ACHN (cell line): ENCODE results near the gene CCNF.

Experiments used
- DNase-seq: peaks from one replicate; pipeline ENCODE4 v3.0.0-alpha.2; 2015
- in situ Hi-C: cut with HindIII; loops from 2 replicates; pipeline ENCODE4 v1.10.0; 2017; ENCODE audit warnings: low sequenced_read_pairs, low pct_ligation_motif_present, low pct_unique_long_range_greater_than_20kb

The CCNF gene

GRCh38 chr16:2466667-2467527 lies 37.6 kb downstream of the CCNF start:
- in situ Hi-C loops, result loop anchor here (25.0 kb wide), 1 partner anchor 305 kb away; the partner anchor contains the start of gene TRAF7
- DNase-seq, result no peak

GRCh38 chr16:2467528-2468232 lies 38.4 kb downstream of the CCNF start:
- DNase-seq, result peak; percentile 76
- in situ Hi-C loops, result loop anchor here (25.0 kb wide), 1 partner anchor 305 kb away; the partner anchor contains the start of gene TRAF7

- in situ Hi-C loops, result loop anchor here (25.0 kb wide), 1 partner anchor 306 kb away; the partner anchor contains the start of gene TRAF7
- peak; percentile 44 for DNase-seq
These were observed 39.0 kb downstream of the CCNF start for GRCh38 chr16:2468233-2468724.

GRCh38 chr16:2468725-2469398 lies 39.6 kb downstream of the CCNF start:
- DNase-seq, result no peak
- in situ Hi-C loops, result loop anchor here (25.0 kb wide), 1 partner anchor 307 kb away; the partner anchor contains the start of gene TRAF7

GRCh38 chr16:2469399-2470233 lies 40.4 kb downstream of the CCNF start:
- no peak for DNase-seq
- in situ Hi-C loops, result loop anchor here (25.0 kb wide), 1 partner anchor 307 kb away; the partner anchor contains the start of gene TRAF7

GRCh38 chr16:2470234-2470601 lies 41.0 kb downstream of the CCNF start:
- no peak for DNase-seq
- in situ Hi-C loops, result loop anchor here (25.0 kb wide), 1 partner anchor 308 kb away; the partner anchor contains the start of gene TRAF7

- in situ Hi-C loops, result loop anchor here (25.0 kb wide), 1 partner anchor 308 kb away; the partner anchor contains the start of gene TRAF7
- DNase-seq, result no peak
These were observed 41.4 kb downstream of the CCNF start for GRCh38 chr16:2470603-2471015.

- in situ Hi-C loops, result loop anchor here (25.0 kb wide), 1 partner anchor 309 kb away; the partner anchor contains the start of gene TRAF7
- DNase-seq, result no peak
These were observed 41.9 kb downstream of the CCNF start, which contains the start of gene NTN3 for GRCh38 chr16:2471016-2471652. Gene NTN3 (plus strand): TSS chr16:2471297. CDS start chr16:2471702, 405 bp downstream.

- in situ Hi-C loops, result loop anchor here (25.0 kb wide), 1 partner anchor 310 kb away; the partner anchor contains the start of gene TRAF7
- DNase-seq, result no peak
These were observed 42.6 kb downstream of the CCNF start for GRCh38 chr16:2471653-2472487.

GRCh38 chr16:2472488-2472864 lies 43.2 kb downstream of the CCNF start:
- in situ Hi-C loops, result loop anchor here (25.0 kb wide), 1 partner anchor 310 kb away; the partner anchor contains the start of gene TRAF7
- no peak for DNase-seq

- no peak for DNase-seq
- in situ Hi-C loops, result loop anchor here (25.0 kb wide), 1 partner anchor 311 kb away; the partner anchor contains the start of gene TRAF7
These were observed 43.7 kb downstream of the CCNF start for GRCh38 chr16:2472885-2473445.

GRCh38 chr16:2473446-2473926 lies 44.2 kb downstream of the CCNF start:
- peak; percentile 28 for DNase-seq
- in situ Hi-C loops, result loop anchor here (25.0 kb wide), 1 partner anchor 311 kb away; the partner anchor contains the start of gene TRAF7

- in situ Hi-C loops, result loop anchor here (25.0 kb wide), 1 partner anchor 312 kb away; the partner anchor contains the start of gene TRAF7
- DNase-seq, result peak; percentile 67
These were observed 45.0 kb downstream of the CCNF start for GRCh38 chr16:2473999-2474876.

GRCh38 chr16:2474877-2475412 lies 45.7 kb downstream of the CCNF start, which contains the start of gene TBC1D24:
Gene TBC1D24 (plus strand): TSS chr16:2475127. CDS start chr16:2496149, 21,022 bp downstream.
- in situ Hi-C loops, result loop anchor here (25.0 kb wide), 1 partner anchor 313 kb away; the partner anchor contains the start of gene TRAF7
- peak; percentile 90 for DNase-seq
